ENCODE results near the gene AAMP.

Gene AAMP

DNA sequence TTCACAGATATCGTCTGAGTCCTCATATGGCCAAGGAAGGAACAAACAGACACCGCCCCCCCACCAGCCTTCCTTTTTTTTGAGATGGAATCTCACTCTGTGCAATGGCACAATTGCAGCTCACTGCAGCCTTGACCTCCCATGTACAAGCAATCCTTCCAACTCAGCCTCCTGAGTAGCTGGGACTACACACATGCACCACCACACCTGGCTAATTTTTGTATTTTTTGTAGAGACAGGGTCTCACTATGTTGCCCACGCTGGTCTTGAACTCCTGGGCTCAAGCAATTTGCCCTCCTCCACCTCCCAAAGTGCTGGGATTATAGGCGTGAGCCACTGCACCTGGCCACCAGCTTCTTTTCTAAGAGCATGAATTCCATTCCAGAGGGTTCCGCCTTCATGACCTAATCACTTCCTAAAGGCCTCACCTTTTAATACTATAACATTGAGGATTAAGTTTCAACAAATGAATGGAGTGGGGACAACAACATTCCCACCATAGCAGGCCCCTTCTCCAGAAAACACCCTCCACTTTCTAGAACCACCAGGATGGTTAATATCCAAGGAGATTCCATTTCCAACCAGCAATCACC lies 24.6 kb upstream of the AAMP start:
- DNase-seq (ENCODE audit: low spot score), result no peak

DNA sequence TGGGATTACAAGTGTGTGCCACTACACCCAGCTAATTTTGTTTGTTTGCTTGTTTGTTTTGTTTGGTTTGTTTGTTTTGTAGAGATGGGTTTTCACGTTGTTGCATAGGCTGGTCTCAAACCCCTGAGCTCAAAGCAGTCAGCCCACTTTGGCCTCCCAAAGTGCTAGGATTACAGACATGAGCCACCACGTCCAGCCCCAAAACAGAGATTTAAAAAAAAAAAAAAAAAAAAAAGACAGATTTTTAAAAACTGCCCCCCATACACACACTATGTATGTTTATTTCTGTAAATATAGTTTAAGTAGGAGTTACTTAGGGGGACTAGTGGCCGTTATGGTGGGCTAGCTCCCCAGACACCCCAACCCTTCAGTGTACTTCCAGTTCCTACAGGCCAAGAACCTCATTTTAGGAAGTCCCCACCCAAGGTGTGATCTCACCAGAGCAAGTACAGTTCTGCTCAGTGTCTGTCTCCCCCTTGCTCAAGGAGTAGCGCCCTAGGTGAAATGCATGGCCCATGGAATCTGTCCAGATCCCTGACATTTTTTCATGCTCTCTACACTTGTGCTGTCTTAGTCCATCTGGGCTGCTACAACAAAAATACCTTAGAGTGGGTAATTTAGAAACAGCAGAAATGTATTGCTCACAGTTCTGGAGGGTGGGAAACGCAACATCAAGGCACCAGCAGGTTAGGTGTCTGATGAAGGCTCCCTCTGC lies 23.9 kb upstream of the AAMP start:
- DNase-seq (ENCODE audit: low spot score), result no peak

DNA sequence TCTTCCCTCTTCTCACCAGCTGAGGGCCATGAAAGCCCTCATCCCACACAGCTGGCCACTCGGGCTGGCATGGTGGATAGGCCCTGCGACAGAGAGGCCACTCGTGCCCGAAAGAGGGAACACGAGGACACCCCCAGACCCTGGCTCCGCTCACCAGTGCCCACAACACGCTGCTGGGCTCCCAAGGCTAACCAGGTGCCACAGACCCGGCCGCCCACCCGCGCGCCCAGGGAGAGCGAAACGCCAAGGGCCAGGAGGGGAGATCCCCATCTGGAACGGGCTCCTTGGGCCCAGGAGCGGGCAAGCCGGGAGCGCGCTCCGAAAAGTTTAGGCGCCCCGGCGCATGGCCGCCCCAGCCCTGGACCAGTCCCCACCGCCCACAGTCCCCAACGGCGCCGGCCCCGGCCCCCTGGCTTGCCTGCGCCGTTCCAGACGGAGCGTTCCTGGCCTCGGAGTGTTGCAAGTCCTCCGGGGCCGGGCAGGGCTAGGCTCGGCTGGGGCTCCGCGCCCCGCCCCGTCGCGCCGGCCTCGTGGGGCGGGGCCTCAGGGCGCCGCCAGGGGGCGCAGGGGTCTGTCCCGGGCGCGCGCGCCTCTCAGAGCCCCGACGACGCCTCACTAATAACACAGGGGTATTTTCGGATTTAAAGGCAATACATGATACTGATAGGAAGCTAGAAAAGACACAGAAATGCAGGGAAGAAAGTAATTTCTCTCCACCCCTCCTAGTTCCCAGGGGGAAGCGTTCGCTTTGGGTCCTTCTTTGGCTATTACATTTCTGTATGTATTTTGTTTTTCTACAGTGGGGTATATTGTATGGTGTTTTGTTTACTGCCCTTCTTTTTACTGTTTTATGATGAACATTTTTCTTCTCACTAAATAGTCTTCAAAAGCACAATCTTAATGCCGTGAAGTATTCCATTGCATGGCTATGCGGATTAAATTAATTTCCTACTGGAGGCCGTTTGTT lies 22.4 kb upstream of the AAMP start, which contains the start of gene TMBIM1:
Gene TMBIM1 (minus strand): TSS at position 456 of the 967 bp plus-strand sequence. CDS start 10,362 bp downstream, outside the sequence.
- DNase-seq (ENCODE audit: low spot score), result peak; percentile 88

DNA sequence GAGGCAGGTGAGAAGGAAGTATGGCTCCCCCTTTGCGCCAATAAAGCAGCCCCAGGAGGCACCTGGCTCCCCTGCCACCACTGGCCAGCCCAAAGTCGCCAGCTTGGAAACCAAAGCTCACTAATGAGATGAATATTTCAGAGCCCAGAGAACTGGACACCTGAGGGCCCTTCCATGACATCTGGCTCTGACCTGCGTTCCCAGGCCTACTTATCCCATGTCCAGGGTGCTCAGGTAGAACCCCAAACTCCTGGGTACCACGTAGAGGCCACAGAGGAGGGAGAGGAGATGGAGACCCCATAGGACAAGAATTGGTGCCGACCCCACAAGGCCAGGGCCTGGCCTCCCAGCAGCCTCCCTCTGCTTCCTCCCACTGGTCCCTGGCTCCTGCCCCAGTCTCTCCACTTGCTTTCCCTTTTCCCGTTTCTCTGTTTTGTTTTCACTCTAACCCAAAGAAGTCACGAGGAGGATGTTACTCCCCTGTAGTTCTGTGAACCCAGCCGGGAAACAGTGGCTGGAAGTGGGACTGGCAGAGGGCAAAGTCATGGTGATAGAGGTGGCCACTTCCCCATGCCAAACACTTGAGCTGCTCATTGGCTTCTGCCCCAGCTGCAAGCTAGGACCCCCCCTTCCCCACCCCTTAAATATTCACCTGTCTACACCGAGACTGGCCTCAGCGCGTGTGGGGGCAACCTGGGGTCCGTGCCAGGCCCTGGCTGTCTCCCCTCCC lies 21.5 kb upstream of the AAMP start:
- peak; percentile 52 for DNase-seq (ENCODE audit: low spot score)

DNA sequence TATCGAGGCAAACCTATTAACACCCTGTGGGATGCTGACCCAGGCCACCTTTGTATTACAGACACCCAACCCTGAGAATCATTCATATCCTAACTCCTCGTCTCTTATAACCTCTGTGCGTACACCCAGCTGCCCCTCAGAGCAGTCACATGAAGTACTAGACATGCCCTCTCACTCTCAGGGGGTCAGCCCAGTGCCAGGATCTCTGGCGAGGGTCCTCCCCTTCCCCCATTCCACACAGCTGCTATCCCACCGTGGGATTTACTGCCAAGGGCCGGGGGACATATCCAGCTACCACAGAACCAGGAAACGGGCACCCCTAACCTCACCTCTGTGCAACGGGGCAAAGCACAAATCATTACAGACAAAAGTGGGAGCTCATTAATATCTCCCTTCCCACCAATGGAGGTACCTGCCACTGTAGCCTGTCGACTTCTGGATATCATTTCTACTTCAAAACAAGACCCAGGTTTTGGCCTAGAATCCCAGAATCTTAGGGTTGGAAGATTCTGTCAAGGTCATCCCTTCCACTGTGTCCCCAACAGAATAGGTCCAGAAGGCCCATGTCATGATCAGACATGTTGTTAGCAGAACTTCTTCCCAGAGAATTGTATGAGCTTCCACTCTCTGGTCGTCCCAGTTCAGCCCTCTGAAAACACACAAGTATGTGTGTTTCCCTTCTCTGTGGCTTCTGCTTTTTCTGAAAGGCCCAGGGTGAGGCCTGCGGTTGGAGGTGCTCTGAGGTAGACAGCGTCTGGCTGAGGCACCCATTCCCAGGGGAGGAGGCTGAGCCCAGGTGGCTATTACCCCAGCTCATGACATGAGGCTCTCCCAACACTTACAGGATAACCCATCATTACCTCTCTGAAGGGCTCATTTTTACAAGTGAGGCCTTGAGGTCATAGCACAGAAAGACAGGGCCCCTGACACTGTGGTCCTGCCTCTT lies 20.7 kb upstream of the AAMP start:
- peak; percentile 52 for DNase-seq (ENCODE audit: low spot score)

DNA sequence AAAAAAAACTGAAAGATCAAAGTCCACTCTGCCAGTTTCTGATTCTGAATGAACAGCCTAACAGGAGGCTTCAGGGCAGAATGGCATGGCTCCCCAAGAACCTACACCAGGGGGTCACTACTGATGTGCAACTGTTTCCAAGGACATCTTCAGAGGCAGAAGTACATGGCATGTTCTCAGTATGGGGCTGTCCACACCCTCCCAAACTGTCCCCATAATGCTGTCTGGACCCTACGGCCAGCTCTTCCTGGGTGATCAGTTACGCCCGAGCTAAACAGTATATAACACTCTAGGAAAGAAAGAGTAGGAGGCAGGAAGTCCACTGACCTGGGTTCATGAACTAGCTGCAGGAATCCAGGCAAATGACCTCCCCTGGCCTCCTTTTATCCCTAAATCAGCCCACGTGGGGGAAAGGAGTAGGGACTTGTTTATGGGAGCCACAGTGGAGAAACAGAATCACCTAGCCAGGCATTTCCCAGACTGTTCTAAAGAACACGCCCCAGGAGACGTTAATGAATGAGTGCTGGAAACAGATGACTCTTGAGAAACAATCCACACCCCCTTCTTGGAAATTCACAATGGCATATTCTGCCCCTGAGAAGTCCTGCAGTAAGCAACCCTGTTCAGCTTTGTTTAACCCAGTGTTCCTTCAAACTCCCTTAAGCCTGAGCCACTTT lies 19.8 kb upstream of the AAMP start:
- DNase-seq (ENCODE audit: low spot score), result peak; percentile 65

DNA sequence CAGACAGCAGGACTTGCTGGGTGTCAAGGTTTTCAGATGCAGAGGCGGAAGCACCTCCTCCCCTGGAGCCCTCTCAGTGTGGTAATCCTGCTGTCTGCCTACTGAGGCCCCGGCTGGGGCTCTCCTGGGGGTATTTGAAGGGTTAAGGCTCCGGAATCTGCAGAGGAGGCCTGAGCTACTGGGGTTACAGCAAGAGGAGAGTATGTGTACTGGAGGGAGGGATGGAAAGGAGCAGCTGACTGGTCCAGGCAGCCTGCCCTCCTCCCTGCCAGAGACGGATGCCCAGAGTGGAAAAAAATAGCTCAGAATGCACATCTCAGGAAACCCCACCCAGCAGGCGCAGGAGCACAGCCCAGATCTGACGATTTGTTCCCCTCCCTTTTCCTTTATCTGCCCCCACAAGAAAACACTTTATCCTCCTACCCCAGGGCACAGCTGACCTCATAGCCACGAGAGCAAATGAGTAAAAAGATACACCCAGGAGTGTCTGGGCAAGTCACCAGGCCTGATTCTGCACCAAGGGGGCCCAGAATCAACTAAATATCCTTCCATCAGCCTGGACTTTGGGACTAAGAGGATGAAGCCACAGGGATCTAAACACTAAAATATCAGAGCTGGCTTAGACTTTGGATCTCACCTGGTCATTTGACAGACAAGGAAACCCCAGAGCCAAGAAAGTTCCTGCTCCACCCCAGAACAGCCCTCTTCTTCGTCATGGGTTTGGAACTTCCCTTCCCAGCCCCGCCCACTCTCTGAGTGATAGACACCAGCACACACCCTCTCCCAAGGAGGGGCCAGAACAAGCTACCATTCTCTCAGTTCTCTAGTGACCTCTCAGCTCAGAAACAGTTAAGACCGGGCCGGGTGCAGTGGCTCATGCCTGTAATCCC lies 16.9 kb upstream of the AAMP start:
- peak; percentile 97 for DNase-seq (ENCODE audit: low spot score)

DNA sequence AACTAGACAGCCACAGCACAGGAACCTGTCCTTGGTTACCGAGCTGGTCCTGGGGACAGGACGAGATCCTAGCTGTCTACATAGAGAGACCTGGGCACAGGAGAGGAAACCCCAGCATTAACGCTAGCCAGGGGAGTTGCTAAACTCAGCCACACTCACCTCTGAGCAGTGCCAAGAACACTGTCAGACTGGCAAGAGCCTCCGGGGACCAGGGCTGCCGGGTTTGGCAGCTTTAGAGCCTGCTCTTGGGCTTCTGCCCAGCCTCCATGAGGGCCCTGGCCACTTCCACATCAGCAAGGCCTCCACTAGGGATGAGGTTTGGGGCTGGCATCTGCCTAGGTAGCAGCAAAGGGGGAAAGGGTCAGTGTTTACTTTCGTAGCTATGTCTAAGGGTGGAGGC lies 15.7 kb upstream of the AAMP start:
- DNase-seq (ENCODE audit: low spot score), result peak; percentile 68

DNA sequence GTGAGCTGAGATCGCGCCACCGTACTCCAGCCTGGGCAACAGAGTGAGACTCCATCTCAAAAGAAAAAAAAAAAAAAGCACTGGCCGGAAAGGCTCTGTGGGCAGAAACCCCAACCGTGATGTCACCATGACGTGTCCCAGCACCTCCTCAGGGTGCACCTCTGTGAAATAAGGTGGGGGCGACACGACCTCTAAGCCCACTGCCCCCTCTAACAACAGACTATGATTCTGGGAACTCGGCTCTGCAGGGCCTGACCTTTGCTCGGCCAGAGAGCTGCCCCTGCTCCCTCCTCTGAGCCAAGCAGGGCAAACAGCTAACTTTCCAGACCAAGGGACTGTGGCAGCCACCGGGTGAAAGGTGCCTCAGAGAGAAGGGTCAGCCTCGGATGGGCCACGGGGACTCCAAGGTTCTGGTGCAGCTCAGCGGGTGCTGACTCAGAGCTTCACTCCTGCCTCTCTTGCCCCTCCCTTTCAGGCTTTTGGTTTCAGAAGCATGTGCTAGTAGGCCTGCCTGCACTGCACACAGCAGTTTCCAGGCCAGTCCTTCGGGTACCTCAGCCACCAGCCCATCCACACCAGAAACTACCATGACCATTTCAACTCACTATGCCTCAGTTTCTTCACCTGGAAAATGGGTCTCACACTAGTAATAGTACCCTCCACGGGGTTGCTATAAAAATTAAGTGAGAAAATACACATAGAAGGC lies 14.3 kb upstream of the AAMP start:
- peak; percentile 80 for DNase-seq (ENCODE audit: low spot score)

DNA sequence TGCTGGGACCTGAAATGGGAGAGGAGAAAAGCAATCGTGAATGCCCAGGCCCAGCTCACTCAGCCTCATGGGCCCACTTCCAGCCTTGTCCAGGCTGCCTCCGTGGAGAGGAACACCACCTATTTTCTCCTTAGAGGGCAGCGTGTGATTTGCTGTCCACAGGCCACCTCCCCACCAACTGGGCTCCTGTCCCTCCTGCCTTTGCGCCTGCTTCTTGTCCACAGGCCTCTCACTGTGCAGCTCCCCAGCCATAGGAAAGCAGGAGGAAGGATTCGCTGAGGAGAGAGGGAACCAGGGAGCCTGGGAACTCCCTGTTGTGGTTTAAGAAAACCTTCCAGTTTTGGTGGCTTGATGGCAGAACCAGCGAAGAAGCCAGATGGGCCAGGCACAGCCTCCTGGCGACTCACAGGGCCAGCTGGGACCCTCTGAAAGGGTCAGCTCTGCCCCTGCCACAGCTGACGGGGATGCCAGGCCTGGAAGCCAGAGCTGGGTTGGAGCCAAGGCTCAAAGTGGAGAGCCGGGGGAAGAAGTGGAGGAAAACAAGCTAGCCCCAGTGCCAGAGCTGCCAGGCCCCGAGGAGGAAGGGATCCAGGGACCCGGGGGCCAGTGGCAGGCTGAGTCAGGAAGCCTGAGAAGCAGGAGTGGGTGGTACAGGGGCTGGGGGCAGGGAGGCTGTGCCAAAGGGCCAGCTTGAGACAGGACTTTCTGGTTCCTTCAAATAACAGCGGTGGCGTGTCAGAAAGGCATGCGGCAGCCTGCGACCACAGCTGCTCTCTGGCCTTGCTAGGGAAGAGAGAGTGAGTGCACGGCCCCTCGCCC lies 12.4 kb upstream of the AAMP start:
- no peak for DNase-seq (ENCODE audit: low spot score)

DNA sequence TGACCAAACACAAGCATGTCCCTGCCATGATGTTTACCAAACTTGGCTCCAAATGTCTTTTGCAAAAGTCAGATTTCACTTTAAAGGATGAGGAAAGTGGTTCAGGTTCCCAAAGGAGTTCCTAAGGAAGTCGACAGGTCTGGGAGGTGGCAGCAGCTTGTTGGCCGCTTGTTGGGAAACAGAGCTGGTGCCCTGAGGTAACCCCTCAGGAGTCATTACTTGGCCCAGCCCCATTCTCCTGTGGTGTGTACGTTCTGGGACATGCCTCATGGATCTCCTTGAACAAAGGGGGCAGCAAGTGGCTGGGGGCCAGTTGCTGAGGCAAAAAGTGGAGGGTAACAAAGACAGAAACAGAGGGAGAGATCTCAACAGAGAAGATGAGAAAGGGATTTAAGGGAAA lies 11.5 kb upstream of the AAMP start:
- no peak for DNase-seq (ENCODE audit: low spot score)

DNA sequence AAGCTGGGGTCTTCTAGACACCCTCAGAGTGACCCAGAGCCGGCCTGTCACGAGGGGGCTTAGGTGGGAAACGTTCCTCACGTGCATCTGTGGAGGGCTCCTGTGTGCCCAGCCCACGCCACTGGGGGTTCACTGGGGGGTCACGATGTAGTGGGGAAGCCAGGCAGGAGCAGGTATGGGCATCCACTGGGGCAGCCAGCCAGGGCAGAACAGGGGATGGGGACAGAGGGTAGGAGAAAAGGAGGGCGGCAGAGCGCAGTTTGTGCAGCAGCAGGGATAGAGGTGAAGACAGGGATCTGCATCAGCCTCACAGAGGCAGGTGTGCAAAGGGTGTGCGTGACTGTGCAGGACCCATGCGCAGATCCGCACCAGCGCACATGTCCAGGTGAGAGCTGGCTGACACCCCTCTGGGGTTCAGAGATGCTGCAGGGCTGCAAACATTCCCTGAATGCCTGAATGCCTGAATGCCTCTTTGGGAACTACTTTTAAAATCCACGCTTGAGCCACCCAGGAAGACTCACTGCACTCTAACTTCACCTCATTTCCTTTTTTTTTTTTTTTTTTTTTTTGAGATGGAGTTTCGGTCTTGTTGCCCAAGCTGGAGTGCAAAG lies 10.4 kb upstream of the AAMP start:
- no peak for DNase-seq (ENCODE audit: low spot score)

DNA sequence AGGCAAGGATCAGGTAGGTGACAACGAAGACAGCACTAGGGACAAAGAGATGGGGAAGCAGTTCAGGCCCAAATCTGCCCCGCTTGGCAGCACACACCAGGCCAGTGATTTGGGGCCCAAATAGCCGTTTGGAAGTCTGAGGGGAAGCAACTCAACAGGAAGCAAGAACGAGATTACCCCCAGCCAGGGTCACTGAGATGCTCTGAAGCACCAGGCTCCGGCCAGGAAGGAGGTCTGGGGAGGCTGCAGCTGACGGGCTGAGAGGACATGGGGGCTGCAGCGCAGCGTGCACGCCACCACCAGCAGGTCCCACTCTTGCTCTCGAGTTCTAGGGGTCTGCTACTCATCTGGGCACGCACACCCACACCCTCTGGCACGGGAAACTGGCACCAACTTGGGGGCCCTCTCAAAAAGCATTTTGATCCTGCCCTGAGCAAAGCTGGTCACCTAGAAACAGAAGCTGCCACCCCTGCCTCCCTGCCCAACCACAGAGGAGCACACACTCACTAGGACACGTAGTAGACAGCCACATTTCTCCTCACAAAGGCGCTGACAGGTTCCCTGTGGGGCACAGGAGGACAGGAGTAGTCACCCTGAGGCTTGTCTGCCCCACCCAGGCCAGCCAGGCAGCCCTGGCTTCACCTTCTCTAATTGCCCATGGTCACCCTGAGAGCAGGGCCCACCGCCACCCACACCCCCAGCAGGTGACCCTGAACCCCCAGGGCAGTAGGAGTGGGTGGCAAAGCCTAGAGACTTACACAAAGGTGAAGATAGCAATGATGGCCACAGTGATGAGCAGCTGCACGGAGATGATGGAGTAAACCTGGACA lies 8.8 kb upstream of the AAMP start:
- DNase-seq (ENCODE audit: low spot score), result no peak

DNA sequence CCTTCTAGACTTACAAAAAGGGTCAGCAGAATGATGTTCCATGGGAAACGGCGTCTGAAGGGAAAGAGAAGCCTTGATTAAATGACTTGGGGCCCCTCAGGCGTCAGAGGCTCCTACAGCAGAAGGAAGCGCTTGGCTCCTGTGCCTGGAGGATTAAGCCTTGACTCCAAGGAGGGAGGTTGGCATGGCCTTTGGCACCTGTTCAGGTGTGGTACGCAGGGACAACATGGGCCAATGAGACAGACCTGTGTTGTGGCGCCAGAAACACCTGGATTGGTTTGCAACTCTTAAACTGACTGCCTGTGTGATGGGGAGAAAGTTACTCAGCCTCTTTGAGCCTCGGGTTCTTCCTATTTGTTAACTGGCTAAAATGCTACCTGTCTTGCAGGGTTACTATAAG lies 8.0 kb upstream of the AAMP start:
- no peak for DNase-seq (ENCODE audit: low spot score)

DNA sequence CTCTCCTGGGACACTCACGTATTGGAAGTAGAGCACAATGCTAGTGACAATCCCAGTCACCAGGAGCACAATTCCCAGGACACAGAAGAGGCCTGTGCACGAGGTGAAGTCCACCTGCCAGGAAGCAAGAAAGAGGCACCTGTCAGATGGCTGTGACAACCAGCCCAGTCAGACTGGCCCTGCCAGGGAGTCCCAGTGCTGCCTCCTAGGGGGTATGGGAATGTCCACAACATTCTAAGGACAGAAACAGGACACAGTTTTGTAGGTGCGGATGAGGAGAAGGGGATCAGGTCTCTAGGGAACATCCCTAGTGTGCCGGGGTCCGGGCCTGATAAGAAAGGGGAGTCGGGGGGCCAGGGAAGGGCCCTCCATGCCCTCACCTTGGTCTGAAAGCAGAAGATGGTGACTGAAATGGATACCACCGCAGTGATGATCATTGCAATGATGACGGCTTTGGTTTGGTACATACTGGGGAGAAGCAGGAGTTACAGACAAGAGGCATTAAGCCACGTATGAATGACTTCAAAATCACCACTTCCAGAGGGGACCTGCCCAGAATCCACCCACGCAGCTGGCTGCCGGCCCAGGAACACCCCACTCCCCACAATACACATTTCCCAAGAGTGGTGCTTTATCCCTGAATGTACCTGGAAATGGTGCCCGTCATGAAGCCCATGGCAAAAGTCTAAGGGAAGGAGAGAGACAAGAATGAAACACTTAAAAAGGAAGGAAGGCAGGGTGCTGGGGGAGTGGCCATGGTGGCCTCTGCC lies 7.2 kb upstream of the AAMP start:
- no peak for DNase-seq (ENCODE audit: low spot score)

All from hematopoietic multipotent progenitor cell treated with erythropoietin and hydrocortisone succinate and interleukin-3 and kit ligand, for 15 days (in vitro differentiated cells).